Parathyroid adenoma (tissue), 2 donors: Measurements from ENCODE around the gene ATAD3C.

Experiments
- H2AFZ ChIP-seq: fragments of 300-600 bp; sonication (generic); one replicate; pipeline ENCODE4 v1.7.0; 2017; ENCODE audit warnings: antibody characterized with exemption, mild to moderate bottlenecking
- H3K27ac ChIP-seq: fragments of 300-600 bp; sonication (generic); one replicate; pipeline ENCODE4 v1.7.0; 2017
- H3K27me3 ChIP-seq: fragments of 300-600 bp; sonication (generic); one replicate; pipeline ENCODE4 v1.7.0; 2017; ENCODE audit warnings: low read length; ENCODE audit not compliant: control insufficient read depth, insufficient read depth
- H3K36me3 ChIP-seq: fragments of 300-600 bp; sonication (generic); one replicate; pipeline ENCODE4 v1.7.0; 2017; ENCODE audit warnings: low read length; ENCODE audit not compliant: control insufficient read depth, insufficient read depth
- H3K4me1 ChIP-seq: fragments of 300-600 bp; sonication (generic); one replicate; pipeline ENCODE4 v1.7.0; 2017; ENCODE audit warnings: control low read depth
- H3K4me2 ChIP-seq: fragments of 300-600 bp; sonication (generic); one replicate; pipeline ENCODE4 v1.7.0; 2017; ENCODE audit warnings: low read length
- H3K4me3 ChIP-seq: fragments of 300-600 bp; sonication (generic); one replicate; pipeline ENCODE4 v1.7.0; 2017; ENCODE audit warnings: low read depth, low read length
- H3K79me2 ChIP-seq: fragments of 300-600 bp; sonication (generic); one replicate; pipeline ENCODE4 v1.7.0; 2017; ENCODE audit warnings: control low read depth
- H3K9ac ChIP-seq: fragments of 300-600 bp; sonication (generic); one replicate; pipeline ENCODE4 v1.7.0; 2017; ENCODE audit warnings: mild to moderate bottlenecking
- H3K9me3 ChIP-seq: fragments of 300-600 bp; sonication (generic); one replicate; pipeline ENCODE4 v1.7.0; 2017; ENCODE audit warnings: low read length; ENCODE audit not compliant: control insufficient read depth
- TF ChIP-seq, protein P1 (sequence below): fragments of 300-600 bp; sonication (generic); IDR thresholded peaks from one replicate; pipeline ENCODE4 v1.7.0; 2017; ENCODE audit warnings: antibody characterized with exemption, mild to moderate bottlenecking
- donor health status: primary hyperparathyroidism.

ATAD3C gene

GRCh38 chr1:1430114-1430982, 19.1 kb upstream of the ATAD3C start:
- Histone ChIP-seq H2AFZ (no peak overlapping the region), H3K79me2 (no peaks in the 10 kb centered on the region), H3K4me1 (no peaks in the 10 kb centered on the region), H3K27ac (peak overlapping the region; percentile 56), H3K9ac (no peak overlapping the region), H3K4me2 (no peak overlapping the region), H3K9me3 (no peaks in the 10 kb centered on the region), H3K27me3 (no peaks in the 10 kb centered on the region), H3K4me3 (no peak overlapping the region), H3K36me3 (no peaks in the 10 kb centered on the region)
- TF ChIP-seq, protein P1, sequence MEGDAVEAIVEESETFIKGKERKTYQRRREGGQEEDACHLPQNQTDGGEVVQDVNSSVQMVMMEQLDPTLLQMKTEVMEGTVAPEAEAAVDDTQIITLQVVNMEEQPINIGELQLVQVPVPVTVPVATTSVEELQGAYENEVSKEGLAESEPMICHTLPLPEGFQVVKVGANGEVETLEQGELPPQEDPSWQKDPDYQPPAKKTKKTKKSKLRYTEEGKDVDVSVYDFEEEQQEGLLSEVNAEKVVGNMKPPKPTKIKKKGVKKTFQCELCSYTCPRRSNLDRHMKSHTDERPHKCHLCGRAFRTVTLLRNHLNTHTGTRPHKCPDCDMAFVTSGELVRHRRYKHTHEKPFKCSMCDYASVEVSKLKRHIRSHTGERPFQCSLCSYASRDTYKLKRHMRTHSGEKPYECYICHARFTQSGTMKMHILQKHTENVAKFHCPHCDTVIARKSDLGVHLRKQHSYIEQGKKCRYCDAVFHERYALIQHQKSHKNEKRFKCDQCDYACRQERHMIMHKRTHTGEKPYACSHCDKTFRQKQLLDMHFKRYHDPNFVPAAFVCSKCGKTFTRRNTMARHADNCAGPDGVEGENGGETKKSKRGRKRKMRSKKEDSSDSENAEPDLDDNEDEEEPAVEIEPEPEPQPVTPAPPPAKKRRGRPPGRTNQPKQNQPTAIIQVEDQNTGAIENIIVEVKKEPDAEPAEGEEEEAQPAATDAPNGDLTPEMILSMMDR, result no peak

GRCh38 chr1:1430992-1431844, 18.3 kb upstream of the ATAD3C start:
- Histone ChIP-seq H3K36me3 (no peaks in the 10 kb centered on the region), H3K4me2 (no peak overlapping the region), H2AFZ (no peak overlapping the region), H3K79me2 (no peaks in the 10 kb centered on the region), H3K27me3 (no peaks in the 10 kb centered on the region), H3K9ac (no peak overlapping the region), H3K4me1 (no peaks in the 10 kb centered on the region), H3K4me3 (no peak overlapping the region), H3K9me3 (no peaks in the 10 kb centered on the region), H3K27ac (peak overlapping the region; percentile 62)
- TF ChIP-seq, protein P1, result no peak

GRCh38 chr1:1431845-1432273, 17.6 kb upstream of the ATAD3C start:
- no peak overlapping the region for H2AFZ ChIP-seq
- H3K79me2 ChIP-seq, result no peaks in the 10 kb centered on the region
- H3K9ac ChIP-seq, result no peak overlapping the region
- no peaks in the 10 kb centered on the region for H3K27me3 ChIP-seq
- H3K9me3 ChIP-seq, result no peaks in the 10 kb centered on the region
- no peak overlapping the region for H3K4me2 ChIP-seq
- H3K27ac ChIP-seq, result peak overlapping the region; percentile 62
- no peaks in the 10 kb centered on the region for H3K36me3 ChIP-seq
- no peaks in the 10 kb centered on the region for H3K4me1 ChIP-seq
- H3K4me3 ChIP-seq, result no peak overlapping the region
- TF ChIP-seq, protein P1, result no peak

DNA sequence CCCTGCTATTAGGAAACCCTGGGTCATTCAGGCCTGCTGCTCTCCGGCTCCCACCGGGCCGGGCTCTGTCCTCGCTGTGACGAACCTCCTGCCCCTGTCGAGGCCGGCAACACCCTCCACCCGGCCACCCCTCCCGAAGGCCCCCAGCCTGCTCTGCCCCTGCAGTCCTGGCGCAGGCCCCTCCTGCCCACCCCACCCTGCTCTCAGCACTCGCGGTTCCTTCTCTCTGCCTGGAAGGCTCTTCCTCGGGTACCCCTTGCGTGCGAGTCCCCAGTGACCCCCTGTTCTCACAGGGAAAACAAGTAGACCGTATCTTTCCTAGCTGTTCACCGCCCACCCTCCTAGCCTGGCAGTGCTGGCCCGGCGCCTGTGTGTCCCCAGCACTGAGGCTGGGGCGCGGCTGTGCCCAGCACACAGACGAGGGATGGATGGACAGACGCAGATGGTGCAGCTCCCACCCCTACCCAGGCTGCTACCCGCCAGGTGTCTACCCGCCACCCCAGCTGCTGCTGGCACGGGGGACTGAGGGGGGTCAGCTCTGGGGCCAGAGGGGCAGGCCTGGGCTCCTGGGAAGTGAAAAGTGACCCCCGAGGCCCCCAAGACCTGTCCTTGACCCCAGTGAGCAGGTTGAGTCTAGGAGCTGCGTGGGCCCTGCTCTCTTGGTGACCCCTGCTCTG, 17.1 kb upstream of the ATAD3C start:
- no peaks in the 10 kb centered on the region for H3K27me3 ChIP-seq
- H3K9me3 ChIP-seq, result no peaks in the 10 kb centered on the region
- TF ChIP-seq, protein P1, result no peak
- no peaks in the 10 kb centered on the region for H3K79me2 ChIP-seq
- peak overlapping the region; percentile 62 for H3K27ac ChIP-seq
- H2AFZ ChIP-seq, result no peak overlapping the region
- no peak overlapping the region for H3K9ac ChIP-seq
- H3K4me1 ChIP-seq, result no peaks in the 10 kb centered on the region
- no peak overlapping the region for H3K4me2 ChIP-seq
- H3K4me3 ChIP-seq, result no peak overlapping the region
- H3K36me3 ChIP-seq, result no peaks in the 10 kb centered on the region
